Liver (tissue), 3 donors: Measurements from ENCODE around the gene SYT2.
"Not testable (repeated sequence)": the region's sequence is repeated elsewhere in the genome, so short reads cannot be mapped to it uniquely, and the experiment has no call there.

Experiments
- ATF3 ChIP-seq: IDR thresholded peaks from 2 replicates; pipeline ENCODE4 v1.6.1; 2016; ENCODE audit warnings: antibody characterized with exemption
- CTCF ChIP-seq: fragments of 150-350 bp; IDR thresholded peaks from 2 replicates; pipeline ENCODE4 v1.5.1; 2017; ENCODE audit warnings: improper control_type of control experiment, low read depth, low read length; ENCODE audit not compliant: missing input control
- EGR1 ChIP-seq, 2 donors: IDR thresholded peaks; 2 replicates each; pipeline ENCODE4 v1.6.1; 2016 to 2018; ENCODE audit warnings: antibody characterized with exemption in 2 of 2, low read depth in 2 of 2
- GABPA ChIP-seq, 2 donors: IDR thresholded peaks in 1 of 2; conservative IDR thresholded peaks in 1 of 2; 2 replicates each; pipeline ENCODE4 v1.6.1; 2016; ENCODE audit warnings: antibody characterized with exemption in 2 of 2, mild to moderate bottlenecking in 1 of 2, moderate library complexity in 1 of 2
- RAD21 ChIP-seq, 2 donors: IDR thresholded peaks; 2 replicates each; pipeline ENCODE4 v1.6.1; 2016; ENCODE audit warnings: antibody characterized with exemption in 2 of 2, mild to moderate bottlenecking in 2 of 2
- REST ChIP-seq: IDR thresholded peaks from 2 replicates; pipeline ENCODE4 v1.6.1; 2016; ENCODE audit warnings: antibody characterized with exemption, mild to moderate bottlenecking
- RXRA ChIP-seq, 2 donors: IDR thresholded peaks; 2 replicates each; pipeline ENCODE4 v1.6.1; 2017 to 2018; ENCODE audit warnings: antibody characterized with exemption in 2 of 2, mild to moderate bottlenecking in 1 of 2
- TAF1 ChIP-seq: conservative IDR thresholded peaks from 2 replicates; pipeline ENCODE4 v1.6.1; 2016; ENCODE audit warnings: antibody characterized with exemption, mild to moderate bottlenecking
- YY1 ChIP-seq: IDR thresholded peaks from 2 replicates; pipeline ENCODE4 v1.6.1; 2016; ENCODE audit warnings: antibody characterized with exemption, mild to moderate bottlenecking
- donor health status: healthy.
- donor health status: healthy.

GRCh38 chr1:202638701-202639305 lies 71.5 kb downstream of the SYT2 start:
- not testable (repeated sequence) for TF ChIP-seq CTCF; YY1; ATF3; REST; TAF1; GABPA (IDR thresholded peaks at IDR 0.05 in 1 of 2, conservative IDR thresholded peaks at IDR 0.05 in 1 of 2); RAD21 (IDR thresholded peaks at IDR 0.05); RXRA (IDR thresholded peaks at IDR 0.05); EGR1 (IDR thresholded peaks at IDR 0.05; ENCODE audit: low read depth in 2 of 2)
